UCSD-AML1 (cell line): ENCODE measurements around the gene SHCBP1.

Experiments
- DNase-seq: peaks from one replicate; lab custom pipeline; 2025; ENCODE audit not compliant: unreplicated experiment; lab: John Stamatoyannopoulos, UW

SHCBP1 gene

GRCh38 chr16:46614006-46614405, 7.2 kb downstream of the SHCBP1 start:
- DNase-seq = no peak

- no peak for DNase-seq
Measured at GRCh38 chr16:46613352-46613751, 7.8 kb downstream of the SHCBP1 start.

- DNase-seq = no peak
Measured at GRCh38 chr16:46612121-46612520, 9.1 kb downstream of the SHCBP1 start.

- DNase-seq = no peak
Measured at GRCh38 chr16:46607529-46607928, 13.7 kb downstream of the SHCBP1 start.

GRCh38 chr16:46606231-46606630, 14.9 kb downstream of the SHCBP1 start:
- DNase-seq = no peak

- no peak for DNase-seq
Measured at GRCh38 chr16:46591257-46591656, 29.9 kb downstream of the SHCBP1 start.

GRCh38 chr16:46586011-46586577, 35.1 kb downstream of the SHCBP1 start:
- no peak for DNase-seq

- no peak for DNase-seq
Measured at GRCh38 chr16:46583036-46583435, 38.1 kb downstream of the SHCBP1 start.

GRCh38 chr16:46582313-46582712, 38.9 kb downstream of the SHCBP1 start:
- no peak for DNase-seq

- no peak for DNase-seq
Measured at GRCh38 chr16:46577988-46578579, 43.1 kb downstream of the SHCBP1 start.

- DNase-seq = no peak
Measured at GRCh38 chr16:46573834-46574159, 47.4 kb downstream of the SHCBP1 start.

GRCh38 chr16:46573008-46573833, 48.0 kb downstream of the SHCBP1 start:
- DNase-seq = peak; percentile 43

GRCh38 chr16:46569231-46569735, 51.9 kb downstream of the SHCBP1 start:
- no peak for DNase-seq

GRCh38 chr16:46568472-46569230, 52.5 kb downstream of the SHCBP1 start:
- DNase-seq = no peak

GRCh38 chr16:46562979-46563378, 58.2 kb downstream of the SHCBP1 start:
- no peak for DNase-seq

GRCh38 chr16:46558018-46558417, 63.2 kb downstream of the SHCBP1 start:
- no peak for DNase-seq

GRCh38 chr16:46555951-46556350, 65.2 kb downstream of the SHCBP1 start:
- DNase-seq = no peak

- DNase-seq = peak; percentile 74
Measured at GRCh38 chr16:46554435-46554834, 66.7 kb downstream of the SHCBP1 start.

- no peak for DNase-seq
Measured at GRCh38 chr16:46549477-46549876, 71.7 kb downstream of the SHCBP1 start.
